AG04450 (cell line): ENCODE measurements around the gene PDZD4. TPM values are rescaled to one million over a fixed set of nuclear protein-coding genes. Genes with fewer than 3 reads are reported as not detected.

Experiments
- CTCF ChIA-PET: fragments of 300-600, 350-600 bp; formaldehyde crosslinking; extraction: SDS; loops from one replicate; lab custom pipeline; 2022; ENCODE audit warnings: antibody characterized with exemption, inconsistent platforms; lab: Charles Lee
- POLR2A ChIA-PET: fragments of 350-600 bp; formaldehyde crosslinking; extraction: SDS; loops from one replicate; lab custom pipeline; 2021; ENCODE audit warnings: antibody characterized with exemption, inconsistent platforms; lab: Yijun Ruan, JAX
- DNase-seq: peaks from one replicate; pipeline ENCODE4 v3.0.0-alpha.2; 2011; ENCODE audit warnings: low read depth, low spot score
- H3K27ac ChIP-seq: one replicate; pipeline ENCODE4 v1.5.1; 2012; ENCODE audit warnings: low read depth, low read length, control low read depth
- H3K27me3 ChIP-seq: one replicate; pipeline ENCODE4 v1.6.0; 2012; ENCODE audit warnings: low read length; ENCODE audit not compliant: control insufficient read depth, insufficient read depth
- H3K4me3 ChIP-seq: 2 replicates; pipeline ENCODE4 v1.5.1; 2011; ENCODE audit warnings: mild to moderate bottlenecking, low read depth, low read length, control low read depth
- H3K9me3 ChIP-seq: 2 replicates; pipeline ENCODE4 v1.5.1; 2012; ENCODE audit warnings: low read length; ENCODE audit not compliant: control insufficient read depth, insufficient read depth
- polyA plus RNA-seq: library from polyadenylated mRNA; depleted of rRNA; stranded (reverse); fragments of >200 nt; gene quantifications from 2 replicates; pipeline ENCODE4 v1.2.3, GENCODE V29; 2011
- TF ChIP-seq, protein P1 (sequence below): IDR thresholded peaks from 2 replicates; pipeline ENCODE4 v1.5.1; 2011; ENCODE audit warnings: low read depth, low read length, control low read depth, inconsistent platforms

The PDZD4 gene
- polyA plus RNA-seq, 1 experiment, result 0.04 TPM

DNA sequence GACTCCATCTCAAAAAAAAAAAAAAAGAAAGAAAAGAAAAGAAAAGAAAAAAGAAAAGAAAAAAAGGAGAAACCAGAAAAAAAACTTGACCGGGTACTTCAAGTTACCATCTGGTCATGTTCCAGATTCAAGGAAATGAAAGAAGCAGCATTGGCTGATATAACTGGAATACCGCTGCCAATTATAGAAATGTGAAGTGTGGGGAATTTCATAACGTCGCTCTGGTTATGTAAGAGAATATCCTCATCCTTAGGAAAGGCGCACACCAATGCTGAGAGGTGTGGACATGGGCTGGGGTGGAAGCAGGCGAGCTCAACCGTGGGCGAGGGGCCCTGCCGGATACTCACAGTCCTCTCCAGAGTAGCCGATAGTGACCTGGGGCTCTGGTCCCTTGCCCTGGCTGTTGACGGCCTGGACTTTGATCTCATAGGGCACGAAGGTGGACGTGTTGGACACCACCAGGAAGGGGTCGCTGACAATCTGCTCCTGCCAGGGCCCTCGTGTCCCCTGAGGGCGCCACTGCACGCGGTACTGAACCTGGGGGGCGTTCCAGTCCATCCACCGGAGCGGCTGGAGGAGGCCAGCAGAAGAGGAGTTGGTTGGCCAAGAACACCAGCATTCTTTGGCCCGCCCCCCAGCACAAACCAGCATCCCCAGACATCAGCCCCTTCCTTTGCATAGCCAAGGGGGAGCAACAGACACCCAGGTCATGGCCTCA is 36.1 kb upstream of the PDZD4 start:
- TF ChIP-seq, protein P1, sequence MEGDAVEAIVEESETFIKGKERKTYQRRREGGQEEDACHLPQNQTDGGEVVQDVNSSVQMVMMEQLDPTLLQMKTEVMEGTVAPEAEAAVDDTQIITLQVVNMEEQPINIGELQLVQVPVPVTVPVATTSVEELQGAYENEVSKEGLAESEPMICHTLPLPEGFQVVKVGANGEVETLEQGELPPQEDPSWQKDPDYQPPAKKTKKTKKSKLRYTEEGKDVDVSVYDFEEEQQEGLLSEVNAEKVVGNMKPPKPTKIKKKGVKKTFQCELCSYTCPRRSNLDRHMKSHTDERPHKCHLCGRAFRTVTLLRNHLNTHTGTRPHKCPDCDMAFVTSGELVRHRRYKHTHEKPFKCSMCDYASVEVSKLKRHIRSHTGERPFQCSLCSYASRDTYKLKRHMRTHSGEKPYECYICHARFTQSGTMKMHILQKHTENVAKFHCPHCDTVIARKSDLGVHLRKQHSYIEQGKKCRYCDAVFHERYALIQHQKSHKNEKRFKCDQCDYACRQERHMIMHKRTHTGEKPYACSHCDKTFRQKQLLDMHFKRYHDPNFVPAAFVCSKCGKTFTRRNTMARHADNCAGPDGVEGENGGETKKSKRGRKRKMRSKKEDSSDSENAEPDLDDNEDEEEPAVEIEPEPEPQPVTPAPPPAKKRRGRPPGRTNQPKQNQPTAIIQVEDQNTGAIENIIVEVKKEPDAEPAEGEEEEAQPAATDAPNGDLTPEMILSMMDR, result no peak
- ChIA-PET CTCF (no interaction called here), POLR2A (no interaction called here)
- no peak overlapping the region for H3K27ac ChIP-seq
- H3K27me3 ChIP-seq, result peaks cover 2% of the 10 kb centered on the region
- H3K9me3 ChIP-seq, result no peaks in the 10 kb centered on the region
- no peak overlapping the region for H3K4me3 ChIP-seq
- DNase-seq, result no peak

DNA sequence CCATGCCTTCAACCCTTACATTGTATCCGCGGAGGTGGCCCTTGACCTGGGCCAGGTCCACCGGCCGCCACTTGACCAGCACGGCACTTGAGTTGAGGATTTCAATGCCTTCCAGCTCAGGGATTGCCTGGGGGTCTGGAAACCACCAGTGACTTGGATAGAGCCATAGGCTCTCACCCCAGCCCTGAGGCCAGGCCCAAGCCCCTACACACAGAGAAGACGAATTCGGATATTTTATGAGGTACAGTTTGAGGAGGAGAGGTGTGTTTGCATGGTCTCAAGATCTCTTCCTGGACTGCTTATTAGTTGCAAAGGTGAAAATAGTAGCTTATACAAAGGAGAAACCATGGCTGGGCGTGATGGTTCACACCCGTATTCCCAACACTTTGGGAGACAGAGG is 35.3 kb upstream of the PDZD4 start:
- no peaks in the 10 kb centered on the region for H3K9me3 ChIP-seq
- ChIA-PET POLR2A (no interaction called here), CTCF (no interaction called here)
- peaks cover 5% of the 10 kb centered on the region for H3K27me3 ChIP-seq
- no peak for DNase-seq
- H3K27ac ChIP-seq, result no peak overlapping the region
- no peak overlapping the region for H3K4me3 ChIP-seq
- TF ChIP-seq, protein P1, result no peak

DNA sequence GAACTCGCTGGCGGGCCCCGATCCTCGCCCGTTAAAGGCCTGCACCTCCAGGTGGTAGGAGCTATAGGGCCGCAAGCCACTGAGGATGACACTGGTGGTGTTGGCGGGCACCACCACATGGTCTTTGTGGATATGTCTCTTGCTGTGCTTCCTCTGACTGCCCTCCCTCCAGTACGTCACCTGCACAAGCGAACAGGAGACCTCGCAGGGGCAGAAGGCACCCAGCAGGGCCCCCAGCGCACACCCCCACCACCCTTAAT is 34.9 kb upstream of the PDZD4 start:
- TF ChIP-seq, protein P1, result no peak
- no peak overlapping the region for H3K4me3 ChIP-seq
- H3K9me3 ChIP-seq, result no peaks in the 10 kb centered on the region
- ChIA-PET CTCF (no interaction called here), POLR2A (no interaction called here)
- peaks cover 5% of the 10 kb centered on the region for H3K27me3 ChIP-seq
- H3K27ac ChIP-seq, result no peak overlapping the region
- DNase-seq, result no peak

DNA sequence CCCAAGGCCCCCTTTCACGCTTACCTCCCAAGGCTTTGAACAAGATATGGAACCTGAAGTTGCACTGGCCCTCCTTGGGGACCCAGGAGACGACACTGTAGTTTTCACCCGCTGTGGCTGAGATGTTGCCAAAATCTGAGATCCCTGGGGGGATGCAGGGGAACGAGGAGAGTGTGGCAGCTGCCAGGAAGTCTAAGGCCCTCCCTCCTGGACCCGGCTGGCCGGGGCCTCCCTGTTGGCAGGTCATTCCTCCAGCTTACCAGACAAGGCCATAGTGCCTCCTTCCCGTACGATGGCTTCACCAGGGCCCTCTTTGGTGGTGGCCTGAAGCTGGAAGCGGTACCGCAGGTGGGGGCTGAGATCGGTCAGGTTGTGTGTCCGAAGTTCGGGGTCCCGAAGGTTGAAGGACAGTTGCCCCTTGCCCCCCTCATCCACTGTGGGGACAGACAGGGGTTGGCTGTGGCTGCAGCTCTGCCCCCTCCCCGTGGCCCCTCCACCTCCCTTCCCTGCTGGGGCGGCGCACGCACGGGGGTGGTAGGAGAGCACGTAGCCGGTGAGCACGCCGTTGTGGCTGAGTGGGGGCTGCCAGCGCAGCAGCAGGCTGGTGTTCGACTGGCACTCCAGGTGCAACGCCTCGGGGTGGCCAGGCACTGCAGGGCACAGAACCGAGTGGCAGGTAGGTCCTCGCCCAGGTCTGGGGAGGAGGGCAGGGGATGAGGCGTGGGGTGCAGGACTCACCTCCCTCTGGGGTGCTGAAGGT is 34.4 kb upstream of the PDZD4 start:
- POLR2A ChIA-PET, result no interaction called here
- CTCF ChIA-PET, result no interaction called here
- no peak overlapping the region for H3K27ac ChIP-seq
- H3K9me3 ChIP-seq, result no peaks in the 10 kb centered on the region
- H3K4me3 ChIP-seq, result no peak overlapping the region
- peaks cover 5% of the 10 kb centered on the region for H3K27me3 ChIP-seq
- TF ChIP-seq, protein P1, result no peak
- no peak for DNase-seq

DNA sequence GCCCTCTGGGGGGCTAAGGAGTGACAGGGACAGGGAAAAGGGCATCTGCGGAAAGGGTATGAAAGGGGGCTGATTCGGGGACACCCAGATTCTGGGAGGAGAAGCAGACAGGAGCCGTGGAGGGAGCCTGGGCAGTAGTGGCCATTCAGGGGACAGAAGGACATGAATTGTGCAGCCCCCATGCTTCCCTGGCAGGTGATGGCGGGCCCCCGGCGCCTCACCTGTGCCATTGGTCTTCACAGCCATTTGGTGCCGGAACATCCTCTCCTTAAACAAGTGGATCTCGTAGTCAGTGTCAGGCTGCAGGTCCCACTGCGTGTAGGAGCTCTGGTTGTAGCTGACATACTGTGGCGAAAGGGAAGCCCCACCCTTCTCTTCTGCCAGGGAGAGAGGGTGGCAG is 33.8 kb upstream of the PDZD4 start:
- DNase-seq, result no peak
- TF ChIP-seq, protein P1, result no peak
- H3K27ac ChIP-seq, result no peak overlapping the region
- POLR2A ChIA-PET, result no interaction called here
- H3K9me3 ChIP-seq, result no peaks in the 10 kb centered on the region
- no peak overlapping the region for H3K4me3 ChIP-seq
- H3K27me3 ChIP-seq, result peaks cover 5% of the 10 kb centered on the region
- CTCF ChIA-PET, result no interaction called here
